PC-9 (cell line): ENCODE results near the gene TTYH1. TPM values are rescaled to one million over a fixed set of nuclear protein-coding genes. Genes with fewer than 3 reads are reported as not detected.

Experiments used
- BruUV-seq: library from RNA; stranded (reverse); fragments of 400-500 nt; replicated peaks from 2 replicates; lab custom pipeline; 2021; lab: Mats Ljungman, UMichigan
- CTCF ChIA-PET: fragments of 300-600 bp; sonication (Branson Sonifier 250); formaldehyde crosslinking; loops from one replicate; lab custom pipeline; 2022; ENCODE audit warnings: antibody characterized with exemption; lab: Charles Lee
- POLR2A ChIA-PET: fragments of 300-600 bp; sonication (Branson Sonifier 250); formaldehyde crosslinking; loops from one replicate; lab custom pipeline; 2022; ENCODE audit warnings: antibody characterized with exemption; ENCODE audit not compliant: unreplicated experiment; lab: Charles Lee
- DNase-seq, 2 experiments: peaks; one replicate each; pipeline versions ENCODE4 v3.0.0 to v3.0.0-alpha.2; 2015 to 2022; ENCODE audit warnings: mixed read lengths in 1 of 2
- H2AFZ ChIP-seq: fragments of 200-600 bp; sonication (generic); 2 replicates; pipeline ENCODE4 v1.8.1; 2017; ENCODE audit warnings: antibody characterized with exemption
- H3F3A ChIP-seq: fragments of 200-600 bp; sonication (generic); 2 replicates; pipeline ENCODE4 v1.8.1; 2017; ENCODE audit warnings: antibody characterized with exemption, mild to moderate bottlenecking, low read depth; ENCODE audit not compliant: insufficient read depth
- H3K27ac ChIP-seq: fragments of 200-600 bp; sonication (generic); 2 replicates; pipeline ENCODE4 v1.6.1; 2016; ENCODE audit warnings: mixed run types
- H3K27me3 ChIP-seq: fragments of 200-600 bp; sonication (generic); 2 replicates; pipeline ENCODE4 v1.6.1; 2016; ENCODE audit warnings: low read depth, mixed run types; ENCODE audit not compliant: insufficient read depth
- H3K36me3 ChIP-seq: fragments of 200-600 bp; sonication (generic); 2 replicates; pipeline ENCODE4 v1.6.1; 2016; ENCODE audit warnings: low read depth, mixed run types
- H3K4me1 ChIP-seq: fragments of 200-600 bp; sonication (generic); replicated peaks from 2 replicates; pipeline ENCODE4 v1.6.1; 2016; ENCODE audit warnings: mixed run types; ENCODE audit not compliant: insufficient read depth
- H3K4me2 ChIP-seq: fragments of 200-600 bp; sonication (generic); 2 replicates; pipeline ENCODE4 v1.6.1; 2017; ENCODE audit warnings: mixed run types
- H3K4me3 ChIP-seq: fragments of 200-600 bp; sonication (generic); 2 replicates; pipeline ENCODE4 v1.6.1; 2016; ENCODE audit warnings: mixed run types
- H3K79me2 ChIP-seq: fragments of 200-600 bp; sonication (generic); 2 replicates; pipeline ENCODE4 v1.6.1; 2017; ENCODE audit warnings: low read depth, mixed run types
- H3K9me2 ChIP-seq: fragments of 200-600 bp; sonication (generic); 2 replicates; pipeline ENCODE4 v1.8.1; 2017; ENCODE audit warnings: mild to moderate bottlenecking; ENCODE audit not compliant: insufficient read depth
- H3K9me3 ChIP-seq: fragments of 200-600 bp; sonication (generic); 2 replicates; pipeline ENCODE4 v1.8.1; 2016; ENCODE audit warnings: low read depth; ENCODE audit not compliant: insufficient read depth
- H4K20me1 ChIP-seq: fragments of 200-600 bp; sonication (generic); 2 replicates; pipeline ENCODE4 v1.8.1; 2017; ENCODE audit not compliant: insufficient read depth
- CTCF ChIP-seq: fragments of 200-600 bp; sonication (generic); conservative IDR thresholded peaks from 2 replicates; pipeline ENCODE4 v1.6.1; 2017; ENCODE audit warnings: mixed run types, antibody characterized with exemption, mild to moderate bottlenecking, moderate library complexity
- EZH2 ChIP-seq: fragments of 200-600 bp; sonication (generic); IDR thresholded peaks from 2 replicates; pipeline ENCODE4 v1.8.0; 2017; ENCODE audit warnings: antibody characterized with exemption, low read depth
- intact Hi-C: fragments of 100-400 bp; cut with micrococcal nuclease; formaldehyde crosslinking; loops from one replicate; pipeline ENCODE4 v1.10.0; 2022; ENCODE audit not compliant: unreplicated experiment
- total RNA-seq: library from RNA; stranded (reverse); gene quantifications from 2 replicates; pipeline ENCODE4 v1.2.3, GENCODE V29; 2021

TTYH1 gene
- total RNA-seq, 1 experiment from 2014 or later, result 1.6 TPM

GRCh38 chr19:54477650-54478049 is 62.4 kb downstream of the TTYH1 start:
- no peaks in the 10 kb centered on the region for H4K20me1 ChIP-seq
- ChIA-PET POLR2A (no interaction called here), CTCF (interaction anchor here (0.7 to 1.1 kb wide), 2 partner anchors 196 to 688 kb away, joined by 3 to 4 read pairs; no protein-coding TSS in a partner anchor)
- no peak overlapping the region for H3K4me3 ChIP-seq
- H3K4me2 ChIP-seq, result no peak overlapping the region
- peak in 1 of 2 experiments; percentile 25 for DNase-seq
- no peak for TF ChIP-seq EZH2
- no peak; the same call in 1 of the 2 replicates for TF ChIP-seq CTCF
- no peaks in the 10 kb centered on the region for H3K79me2 ChIP-seq
- H3F3A ChIP-seq, result 0 out of 2 replicates have a peak, but pooled peaks cover 5% of the 10 kb centered on the region
- H3K4me1 ChIP-seq, result no peaks in the 10 kb centered on the region
- no peaks in the 10 kb centered on the region for H3K36me3 ChIP-seq
- BruUV-seq, result no TSS peak
- intact Hi-C loops, result no loop called here
- no peaks in the 10 kb centered on the region for H3K9me3 ChIP-seq
- H3K9me2 ChIP-seq, result no peaks in the 10 kb centered on the region
- H3K27me3 ChIP-seq, result 0 out of 2 replicates have a peak, but pooled peaks cover 6% of the 10 kb centered on the region
- H2AFZ ChIP-seq, result no peak overlapping the region
- no peak overlapping the region for H3K27ac ChIP-seq

- Histone ChIP-seq H3K79me2 (no peaks in the 10 kb centered on the region), H3K27me3 (0 out of 2 replicates have a peak, but pooled peaks cover 7% of the 10 kb centered on the region), H3K9me2 (no peaks in the 10 kb centered on the region), H3K4me3 (no peak overlapping the region), H3K9me3 (no peaks in the 10 kb centered on the region), H3K36me3 (no peaks in the 10 kb centered on the region), H3K4me1 (no peaks in the 10 kb centered on the region), H2AFZ (no peak overlapping the region), H3F3A (0 out of 2 replicates have a peak, but pooled peaks cover under 1% of the 10 kb centered on the region), H3K4me2 (no peak overlapping the region), H4K20me1 (no peaks in the 10 kb centered on the region), H3K27ac (no peak overlapping the region)
- CTCF ChIA-PET, result interaction anchor here (0.6 to 0.8 kb wide), 2 partner anchors 9 to 730 kb away, joined by 3 to 4 read pairs; no protein-coding TSS in a partner anchor
- no peak for TF ChIP-seq EZH2
- peak; percentile 84 for TF ChIP-seq CTCF
- BruUV-seq, result no TSS peak
- intact Hi-C loops, result no loop called here
- POLR2A ChIA-PET, result no interaction called here
- peak in 1 of 2 experiments; percentile 35 for DNase-seq
Observed at GRCh38 chr19:54478677-54479266, 63.5 kb downstream of the TTYH1 start.

GRCh38 chr19:54480051-54480450 is 64.8 kb downstream of the TTYH1 start:
- ChIA-PET CTCF (interaction anchor here (0.6 to 0.8 kb wide), 3 partner anchors 487 to 1125 kb away, joined by 4 to 17 read pairs (median 7); no protein-coding TSS in a partner anchor), POLR2A (no interaction called here)
- peaks cover 19% of the 10 kb centered on the region; the same call in 1 of the 2 replicates for H3K27me3 ChIP-seq
- peak in 1 of 2 experiments; percentile 19 for DNase-seq
- H3K4me1 ChIP-seq, result no peaks in the 10 kb centered on the region
- no peaks in the 10 kb centered on the region for H3K9me2 ChIP-seq
- no peak overlapping the region for H3K4me3 ChIP-seq
- intact Hi-C loops, result no loop called here
- TF ChIP-seq CTCF (no peak), EZH2 (no peak)
- H2AFZ ChIP-seq, result no peak overlapping the region
- no peak overlapping the region for H3K4me2 ChIP-seq
- H4K20me1 ChIP-seq, result no peaks in the 10 kb centered on the region
- H3K36me3 ChIP-seq, result no peaks in the 10 kb centered on the region
- no peaks in the 10 kb centered on the region for H3K9me3 ChIP-seq
- no TSS peak for BruUV-seq
- H3K79me2 ChIP-seq, result no peaks in the 10 kb centered on the region
- H3K27ac ChIP-seq, result no peak overlapping the region
- no peaks in the 10 kb centered on the region for H3F3A ChIP-seq
